ENCODE data around the gene GRAMD1A.

- TF ChIP-seq, protein P1, sequence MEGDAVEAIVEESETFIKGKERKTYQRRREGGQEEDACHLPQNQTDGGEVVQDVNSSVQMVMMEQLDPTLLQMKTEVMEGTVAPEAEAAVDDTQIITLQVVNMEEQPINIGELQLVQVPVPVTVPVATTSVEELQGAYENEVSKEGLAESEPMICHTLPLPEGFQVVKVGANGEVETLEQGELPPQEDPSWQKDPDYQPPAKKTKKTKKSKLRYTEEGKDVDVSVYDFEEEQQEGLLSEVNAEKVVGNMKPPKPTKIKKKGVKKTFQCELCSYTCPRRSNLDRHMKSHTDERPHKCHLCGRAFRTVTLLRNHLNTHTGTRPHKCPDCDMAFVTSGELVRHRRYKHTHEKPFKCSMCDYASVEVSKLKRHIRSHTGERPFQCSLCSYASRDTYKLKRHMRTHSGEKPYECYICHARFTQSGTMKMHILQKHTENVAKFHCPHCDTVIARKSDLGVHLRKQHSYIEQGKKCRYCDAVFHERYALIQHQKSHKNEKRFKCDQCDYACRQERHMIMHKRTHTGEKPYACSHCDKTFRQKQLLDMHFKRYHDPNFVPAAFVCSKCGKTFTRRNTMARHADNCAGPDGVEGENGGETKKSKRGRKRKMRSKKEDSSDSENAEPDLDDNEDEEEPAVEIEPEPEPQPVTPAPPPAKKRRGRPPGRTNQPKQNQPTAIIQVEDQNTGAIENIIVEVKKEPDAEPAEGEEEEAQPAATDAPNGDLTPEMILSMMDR (IDR thresholded peaks at IDR 0.05): no peak
- TF ChIP-seq POLR2A (IDR thresholded peaks at IDR 0.05): no peak
These were observed 37.2 kb upstream of the GRAMD1A start for GRCh38 chr19:34962687-34963572.

Data from right lobe of liver (tissue), 4 donors.